HEK293 (cell line): ENCODE results near the gene PIERCE2.

Experiments used
- ZNF239 ChIP-seq: fragments of 450-650 bp; formaldehyde crosslinking; IDR thresholded peaks from 2 replicates; pipeline ENCODE4 v1.5.1; 2016; ENCODE audit warnings: missing biosample characterization, missing genetic modification characterization
- ZNF521 ChIP-seq: fragments of 450-650 bp; formaldehyde crosslinking; IDR thresholded peaks from 2 replicates; pipeline ENCODE4 v1.5.1; 2017; ENCODE audit warnings: missing biosample characterization, mild to moderate bottlenecking, missing genetic modification characterization
- ZNF560 ChIP-seq: fragments of 450-650 bp; formaldehyde crosslinking; IDR thresholded peaks from 2 replicates; pipeline ENCODE4 v1.5.1; 2017; ENCODE audit warnings: missing biosample characterization, missing genetic modification characterization, borderline replicate concordance
- TF ChIP-seq, protein P1 (sequence below): fragments of 450-650 bp; formaldehyde crosslinking; IDR thresholded peaks from 2 replicates; pipeline ENCODE4 v1.5.1; 2016; ENCODE audit warnings: missing biosample characterization, missing genetic modification characterization

- TF ChIP-seq ZNF560 (tag by site-specific recombination) = no peak
- TF ChIP-seq, protein P1, sequence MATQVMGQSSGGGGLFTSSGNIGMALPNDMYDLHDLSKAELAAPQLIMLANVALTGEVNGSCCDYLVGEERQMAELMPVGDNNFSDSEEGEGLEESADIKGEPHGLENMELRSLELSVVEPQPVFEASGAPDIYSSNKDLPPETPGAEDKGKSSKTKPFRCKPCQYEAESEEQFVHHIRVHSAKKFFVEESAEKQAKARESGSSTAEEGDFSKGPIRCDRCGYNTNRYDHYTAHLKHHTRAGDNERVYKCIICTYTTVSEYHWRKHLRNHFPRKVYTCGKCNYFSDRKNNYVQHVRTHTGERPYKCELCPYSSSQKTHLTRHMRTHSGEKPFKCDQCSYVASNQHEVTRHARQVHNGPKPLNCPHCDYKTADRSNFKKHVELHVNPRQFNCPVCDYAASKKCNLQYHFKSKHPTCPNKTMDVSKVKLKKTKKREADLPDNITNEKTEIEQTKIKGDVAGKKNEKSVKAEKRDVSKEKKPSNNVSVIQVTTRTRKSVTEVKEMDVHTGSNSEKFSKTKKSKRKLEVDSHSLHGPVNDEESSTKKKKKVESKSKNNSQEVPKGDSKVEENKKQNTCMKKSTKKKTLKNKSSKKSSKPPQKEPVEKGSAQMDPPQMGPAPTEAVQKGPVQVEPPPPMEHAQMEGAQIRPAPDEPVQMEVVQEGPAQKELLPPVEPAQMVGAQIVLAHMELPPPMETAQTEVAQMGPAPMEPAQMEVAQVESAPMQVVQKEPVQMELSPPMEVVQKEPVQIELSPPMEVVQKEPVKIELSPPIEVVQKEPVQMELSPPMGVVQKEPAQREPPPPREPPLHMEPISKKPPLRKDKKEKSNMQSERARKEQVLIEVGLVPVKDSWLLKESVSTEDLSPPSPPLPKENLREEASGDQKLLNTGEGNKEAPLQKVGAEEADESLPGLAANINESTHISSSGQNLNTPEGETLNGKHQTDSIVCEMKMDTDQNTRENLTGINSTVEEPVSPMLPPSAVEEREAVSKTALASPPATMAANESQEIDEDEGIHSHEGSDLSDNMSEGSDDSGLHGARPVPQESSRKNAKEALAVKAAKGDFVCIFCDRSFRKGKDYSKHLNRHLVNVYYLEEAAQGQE (tag by site-specific recombination) = no peak
- TF ChIP-seq ZNF239 (tag by site-specific recombination) = no peak
- no peak for TF ChIP-seq ZNF521 (tag by site-specific recombination)
These were observed 5.6 kb upstream of the PIERCE2 start for GRCh38 chr15:55402707-55403106.
